DND-41 (cell line): Measurements from ENCODE around the gene KAT6B.

ENCODE experiments used
- ATAC-seq: fragments of 200-7000 bp; cut with Tn5 transposase; 3 replicates; pipeline ENCODE4 v1.9.1; 2021; ENCODE audit warnings: low read depth; ENCODE audit not compliant: insufficient read depth
- DNase-seq: peaks from one replicate; pipeline ENCODE4 v3.0.0-alpha.2; 2020
- H2AFZ ChIP-seq: 2 replicates; pipeline ENCODE4 v1.6.0; 2012; ENCODE audit warnings: low read depth, low read length
- H3K27ac ChIP-seq: 2 replicates; pipeline ENCODE4 v1.5.1; 2012; ENCODE audit warnings: low read length, inconsistent platforms
- H3K27me3 ChIP-seq: fragments of 200-600 bp; sonication (generic); 2 replicates; pipeline ENCODE4 v1.6.0; 2012; ENCODE audit warnings: low read length, mild to moderate bottlenecking, inconsistent platforms; ENCODE audit not compliant: insufficient read depth, poor library complexity
- H3K36me3 ChIP-seq: 2 replicates; pipeline ENCODE4 v1.5.1; 2012; ENCODE audit warnings: low read length, inconsistent platforms; ENCODE audit not compliant: insufficient read depth
- H3K4me1 ChIP-seq: 2 replicates; pipeline ENCODE4 v1.5.1; 2012; ENCODE audit warnings: mild to moderate bottlenecking, low read length; ENCODE audit not compliant: insufficient read depth
- H3K4me2 ChIP-seq: 2 replicates; pipeline ENCODE4 v1.6.0; 2012; ENCODE audit warnings: mild to moderate bottlenecking, moderate library complexity, low read length, inconsistent platforms; ENCODE audit not compliant: insufficient read depth
- H3K4me3 ChIP-seq, 2 experiments: fragments of 200-600 bp in 1 of 2; shearing (Covaris generic) in 1 of 2; 2 replicates each; pipeline ENCODE4 v1.5.1; 2012 to 2016; ENCODE audit warnings: inconsistent platforms in 2 of 2, low read length in 2 of 2, mild to moderate bottlenecking in 2 of 2, low read depth in 1 of 2, moderate library complexity in 1 of 2
- H3K79me2 ChIP-seq: 2 replicates; pipeline ENCODE4 v1.6.0; 2012; ENCODE audit warnings: low read length, inconsistent platforms; ENCODE audit not compliant: insufficient read depth
- H3K9ac ChIP-seq: 2 replicates; pipeline ENCODE4 v1.6.0; 2012; ENCODE audit warnings: low read depth, mild to moderate bottlenecking, inconsistent platforms, low read length, moderate library complexity
- H3K9me3 ChIP-seq: 2 replicates; pipeline ENCODE4 v1.5.1; 2012; ENCODE audit warnings: low read length, moderate library complexity, mild to moderate bottlenecking, inconsistent platforms; ENCODE audit not compliant: insufficient read depth, severe bottlenecking
- H4K20me1 ChIP-seq: 2 replicates; pipeline ENCODE4 v1.6.0; 2012; ENCODE audit warnings: low read length; ENCODE audit not compliant: insufficient read depth
- EZH2 ChIP-seq: IDR thresholded peaks from 3 replicates; pipeline ENCODE4 v1.6.1; 2012; ENCODE audit warnings: borderline replicate concordance, low read depth, mild to moderate bottlenecking, moderate library complexity, low read length, inconsistent platforms; ENCODE audit not compliant: severe bottlenecking
- TF ChIP-seq, protein P1 (sequence below): IDR thresholded peaks from 2 replicates; pipeline ENCODE4 v1.5.1; 2012; ENCODE audit warnings: borderline replicate concordance, low read length, moderate library complexity, mild to moderate bottlenecking; ENCODE audit not compliant: poor library complexity, severe bottlenecking; ENCODE audit errors: extremely low read depth

Gene KAT6B

DNA sequence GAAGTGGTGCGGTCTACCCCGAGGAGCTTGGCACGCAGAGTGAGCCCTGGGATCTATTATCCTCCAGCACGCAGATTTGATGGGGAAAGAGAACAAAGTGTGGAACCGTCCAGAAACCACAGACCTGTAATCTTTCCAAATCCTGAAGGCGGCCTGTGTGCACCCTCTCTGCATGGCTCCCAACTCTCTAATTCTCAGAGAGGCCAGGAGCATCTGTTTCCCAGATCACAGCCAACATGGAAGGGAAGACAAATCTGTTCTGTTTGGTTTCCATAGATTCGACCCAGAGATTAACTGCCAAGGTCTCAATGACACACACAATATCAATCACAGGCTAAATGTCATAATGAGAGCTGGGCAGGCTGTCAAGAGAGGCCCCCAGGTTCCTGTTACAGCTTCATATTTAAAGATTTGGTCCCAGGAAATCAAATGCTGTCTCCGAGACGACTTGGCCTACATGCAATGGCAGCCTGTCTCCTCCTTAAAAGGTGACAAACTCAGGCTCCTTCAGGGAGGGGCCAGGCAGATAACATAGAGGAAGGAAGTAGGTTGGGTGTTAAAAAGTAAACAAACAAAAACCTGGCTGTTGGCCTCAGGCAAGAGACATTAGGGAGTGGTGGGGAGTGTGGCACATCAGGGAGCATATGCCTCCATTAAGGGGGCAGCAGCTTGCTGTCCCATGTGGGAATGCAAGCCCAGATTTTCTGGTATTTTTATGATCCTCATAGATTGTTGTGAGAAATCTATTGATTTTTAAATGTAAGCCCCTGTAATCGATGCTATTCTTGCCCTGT lies 236.3 kb downstream of the KAT6B start:
- Histone ChIP-seq H3K36me3 (no peaks in the 10 kb centered on the region), H4K20me1 (no peaks in the 10 kb centered on the region), H3K4me2 (no peak overlapping the region), H3K79me2 (no peaks in the 10 kb centered on the region), H3K4me1 (no peaks in the 10 kb centered on the region), H3K27ac (no peak overlapping the region), H3K27me3 (no peaks in the 10 kb centered on the region), H3K9me3 (no peaks in the 10 kb centered on the region), H2AFZ (no peak overlapping the region), H3K9ac (no peak overlapping the region), H3K4me3 (no peak overlapping the region)
- ATAC-seq = no peak
- DNase-seq = no peak
- no peak for TF ChIP-seq EZH2
- TF ChIP-seq, protein P1, sequence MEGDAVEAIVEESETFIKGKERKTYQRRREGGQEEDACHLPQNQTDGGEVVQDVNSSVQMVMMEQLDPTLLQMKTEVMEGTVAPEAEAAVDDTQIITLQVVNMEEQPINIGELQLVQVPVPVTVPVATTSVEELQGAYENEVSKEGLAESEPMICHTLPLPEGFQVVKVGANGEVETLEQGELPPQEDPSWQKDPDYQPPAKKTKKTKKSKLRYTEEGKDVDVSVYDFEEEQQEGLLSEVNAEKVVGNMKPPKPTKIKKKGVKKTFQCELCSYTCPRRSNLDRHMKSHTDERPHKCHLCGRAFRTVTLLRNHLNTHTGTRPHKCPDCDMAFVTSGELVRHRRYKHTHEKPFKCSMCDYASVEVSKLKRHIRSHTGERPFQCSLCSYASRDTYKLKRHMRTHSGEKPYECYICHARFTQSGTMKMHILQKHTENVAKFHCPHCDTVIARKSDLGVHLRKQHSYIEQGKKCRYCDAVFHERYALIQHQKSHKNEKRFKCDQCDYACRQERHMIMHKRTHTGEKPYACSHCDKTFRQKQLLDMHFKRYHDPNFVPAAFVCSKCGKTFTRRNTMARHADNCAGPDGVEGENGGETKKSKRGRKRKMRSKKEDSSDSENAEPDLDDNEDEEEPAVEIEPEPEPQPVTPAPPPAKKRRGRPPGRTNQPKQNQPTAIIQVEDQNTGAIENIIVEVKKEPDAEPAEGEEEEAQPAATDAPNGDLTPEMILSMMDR = no peak

DNA sequence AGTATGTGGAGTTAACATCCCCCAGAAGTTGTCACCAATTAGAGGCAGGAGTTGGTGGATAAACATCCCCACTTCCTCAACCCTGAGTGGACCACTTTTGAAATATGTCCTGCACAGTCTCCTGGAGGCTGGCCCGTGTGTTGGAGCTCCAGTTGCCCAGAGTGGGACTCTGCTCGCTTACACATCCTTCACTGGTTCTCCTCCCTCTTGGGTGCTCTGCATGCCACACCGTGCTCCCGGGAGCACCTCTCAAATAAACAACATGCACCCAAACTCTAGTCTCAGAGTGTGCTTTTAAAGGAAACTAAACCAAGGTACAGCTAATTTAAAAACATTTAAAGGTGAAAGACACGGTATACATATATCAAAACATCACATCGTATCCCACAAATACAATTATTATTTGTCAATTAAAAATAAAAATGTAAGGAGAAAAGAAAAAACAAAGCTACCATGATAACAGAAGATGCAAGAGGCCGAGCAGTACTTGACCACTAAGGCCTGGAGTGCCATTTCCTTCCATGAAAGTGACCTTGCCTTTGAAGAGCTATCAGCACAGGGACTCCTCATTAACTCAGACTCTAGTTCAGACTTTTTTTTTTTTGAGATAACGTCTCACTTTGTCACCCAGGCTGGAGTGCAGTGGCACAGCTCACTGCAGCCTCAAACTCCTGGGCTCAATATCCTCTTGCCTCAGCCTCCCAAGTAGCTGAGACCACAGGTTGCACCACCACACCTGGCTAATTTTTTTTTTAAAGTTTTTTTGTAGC lies 237.2 kb downstream of the KAT6B start:
- no peak for DNase-seq
- Histone ChIP-seq H2AFZ (no peak overlapping the region), H3K9me3 (no peaks in the 10 kb centered on the region), H3K4me1 (no peaks in the 10 kb centered on the region), H3K27me3 (no peaks in the 10 kb centered on the region), H3K36me3 (no peaks in the 10 kb centered on the region), H3K79me2 (no peaks in the 10 kb centered on the region), H3K4me3 (no peak overlapping the region), H3K9ac (no peak overlapping the region), H3K4me2 (no peak overlapping the region), H4K20me1 (no peaks in the 10 kb centered on the region), H3K27ac (no peak overlapping the region)
- TF ChIP-seq, protein P1 = no peak
- TF ChIP-seq EZH2 = no peak
- no peak for ATAC-seq

DNA sequence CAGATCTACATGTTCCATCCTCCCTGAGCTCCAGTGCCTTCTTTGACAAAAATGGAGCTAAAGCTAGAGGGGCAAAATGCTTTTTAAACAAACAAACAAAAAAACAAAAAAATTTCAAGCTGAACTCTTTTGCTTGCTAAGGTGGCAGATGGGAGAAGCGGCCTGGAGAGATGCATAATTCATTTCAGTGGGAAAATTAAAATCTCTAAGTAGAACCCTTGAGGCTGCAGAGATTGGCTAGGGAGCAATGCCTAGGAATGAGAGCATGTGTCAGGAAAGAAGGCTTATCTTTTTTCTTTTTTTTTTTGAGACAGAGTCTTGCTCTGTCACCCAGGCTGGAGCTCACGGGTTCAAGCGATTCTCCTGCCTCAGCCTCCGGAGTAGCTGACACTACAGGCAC lies 238.7 kb downstream of the KAT6B start:
- no peak overlapping the region for H3K4me3 ChIP-seq
- TF ChIP-seq EZH2 = no peak
- TF ChIP-seq, protein P1 = no peak
- H3K9ac ChIP-seq = no peak overlapping the region
- no peak overlapping the region for H3K27ac ChIP-seq
- H2AFZ ChIP-seq = no peak overlapping the region
- H3K36me3 ChIP-seq = no peaks in the 10 kb centered on the region
- no peaks in the 10 kb centered on the region for H3K27me3 ChIP-seq
- no peaks in the 10 kb centered on the region for H3K9me3 ChIP-seq
- H3K4me1 ChIP-seq = no peaks in the 10 kb centered on the region
- no peaks in the 10 kb centered on the region for H4K20me1 ChIP-seq
- H3K79me2 ChIP-seq = no peaks in the 10 kb centered on the region
- ATAC-seq (no peak), DNase-seq (no peak)
- no peak overlapping the region for H3K4me2 ChIP-seq
